ENCODE measurements around the gene DUS1L. TPM values are rescaled to one million over a fixed set of nuclear protein-coding genes. Genes with fewer than 3 reads are reported as not detected.

Gene DUS1L
- total RNA-seq = 57.0 TPM

DNA sequence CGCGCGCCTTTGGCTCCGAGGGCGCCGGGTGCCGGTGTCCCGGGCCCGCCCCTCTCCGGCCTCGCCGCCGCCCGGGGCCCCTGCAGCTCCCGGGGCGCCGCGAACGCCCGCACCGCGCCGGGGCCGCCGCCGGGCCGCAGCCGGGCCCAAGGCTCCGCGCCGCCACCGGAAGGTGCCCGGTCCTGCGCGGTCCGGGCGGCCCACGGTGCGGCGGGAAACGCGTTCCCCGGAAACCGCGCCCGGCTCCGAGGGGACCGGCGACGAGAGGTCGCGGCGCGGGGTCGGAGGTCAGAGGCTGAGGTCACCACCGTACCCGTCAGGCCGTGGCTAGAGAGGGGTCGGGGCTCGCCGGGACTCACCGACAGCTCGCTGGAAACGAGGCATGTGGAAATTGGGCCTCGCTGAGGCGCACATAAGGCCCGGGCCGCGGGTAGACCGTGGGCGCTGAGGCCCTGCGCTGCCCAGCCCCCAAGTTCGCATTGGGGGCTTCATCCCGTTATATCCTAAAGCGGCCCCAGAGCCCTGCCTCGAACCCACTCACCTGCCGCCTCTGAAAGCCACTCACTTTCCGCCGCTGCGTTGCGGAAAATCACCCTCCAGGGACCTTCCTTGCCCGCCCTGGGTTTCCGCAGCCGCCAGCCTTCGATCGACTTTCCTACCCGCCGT, at the start of gene DUS1L:
Gene DUS1L, minus strand, starts transcription at position 167 of the 666 bp plus-strand sequence. CDS start 745 bp downstream, outside the sequence.

DNA sequence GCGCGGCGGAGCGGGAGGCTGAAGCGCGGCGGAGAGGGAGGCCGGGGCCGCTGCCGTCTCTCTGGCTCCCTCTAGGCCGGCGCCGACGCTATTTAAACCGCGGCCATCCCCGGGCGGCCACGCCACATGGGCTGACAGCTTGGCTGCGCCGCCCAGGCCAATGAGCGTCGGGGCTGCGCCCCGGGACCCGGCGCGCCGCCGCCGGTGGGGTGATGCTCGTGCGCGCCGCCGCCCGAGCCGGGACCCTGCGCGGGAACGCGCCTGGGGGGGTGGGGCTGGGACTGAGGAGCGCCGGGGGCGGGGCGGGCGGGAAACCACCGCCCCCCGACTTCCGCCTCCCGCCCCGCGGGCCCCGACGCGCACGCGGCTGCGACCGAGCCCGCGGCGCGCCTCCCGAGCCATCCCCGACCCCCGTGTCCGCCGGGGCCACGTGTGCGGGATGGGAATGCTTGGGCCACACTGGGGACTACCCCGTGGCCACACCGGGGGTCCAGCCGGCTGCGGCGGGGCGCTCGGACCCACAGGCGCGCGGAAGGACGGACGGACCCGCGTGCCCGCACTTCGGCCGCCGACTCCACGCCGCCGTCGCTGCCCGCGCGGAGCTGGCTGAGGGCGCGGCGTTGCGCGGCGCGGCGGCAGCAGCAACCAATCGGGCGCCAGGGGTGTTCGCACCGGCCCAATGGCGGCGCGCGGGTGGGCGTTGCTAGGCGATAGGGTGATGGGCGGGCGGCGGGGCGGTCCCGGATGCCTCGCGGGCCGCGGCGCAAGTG, 32.8 kb upstream of the DUS1L start, which contains the start of gene FASN:
Gene FASN, minus strand, starts transcription at position 68 of the 770 bp plus-strand sequence. CDS start 1,791 bp downstream, outside the sequence.

DNA sequence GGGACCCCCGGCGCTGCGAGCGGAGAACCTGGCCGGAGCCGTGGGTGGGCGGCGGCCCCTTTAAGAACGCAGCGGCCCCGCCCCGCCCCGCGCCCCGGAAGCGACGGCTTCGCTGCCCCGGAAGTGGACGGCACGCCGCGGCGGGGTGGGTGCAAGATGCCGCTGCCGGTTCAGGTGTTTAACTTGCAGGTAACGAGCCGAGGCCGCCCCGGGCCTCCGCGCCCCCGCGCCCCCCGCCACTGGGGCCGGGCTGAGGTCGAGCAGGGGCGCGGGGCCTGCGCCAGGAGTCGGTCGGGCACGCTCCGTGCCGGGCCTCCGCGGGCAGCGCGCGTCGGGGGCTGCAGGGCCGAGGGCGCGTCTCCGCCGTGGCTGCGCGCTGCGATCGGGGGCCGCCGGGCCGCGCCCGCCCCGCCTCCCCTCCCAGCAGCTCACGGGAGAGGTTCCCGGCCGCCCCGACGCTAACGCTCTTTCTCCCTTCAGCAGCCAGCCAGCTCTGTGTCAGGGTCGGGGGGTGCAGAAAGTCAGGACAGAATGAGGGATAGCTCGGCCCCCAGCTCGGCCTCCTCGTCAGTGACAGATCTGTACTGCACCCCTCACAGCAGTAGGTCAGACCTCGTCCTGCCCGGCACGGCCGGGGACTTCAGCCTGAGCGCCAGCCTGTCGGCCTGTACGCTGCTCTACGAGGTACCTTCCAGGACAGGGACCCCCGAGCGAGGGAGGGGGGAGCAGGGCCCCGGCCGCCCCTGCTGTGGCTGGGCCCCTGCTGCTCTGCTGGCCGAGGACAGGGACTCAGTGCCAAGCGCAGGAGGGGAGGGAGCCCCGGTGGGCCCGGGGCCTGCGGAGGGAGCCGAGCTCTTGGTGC, 13.6 kb downstream of the DUS1L start, which contains the start of the genes GPS1 and RFNG:
Gene GPS1, plus strand, starts transcription at position 123 of the 862 bp plus-strand sequence. Its CDS starts 34 bp downstream, at position 157.
Gene RFNG, minus strand, starts transcription at position 36 of the 862 bp plus-strand sequence. CDS start 45 bp downstream, outside the sequence.

DNA sequence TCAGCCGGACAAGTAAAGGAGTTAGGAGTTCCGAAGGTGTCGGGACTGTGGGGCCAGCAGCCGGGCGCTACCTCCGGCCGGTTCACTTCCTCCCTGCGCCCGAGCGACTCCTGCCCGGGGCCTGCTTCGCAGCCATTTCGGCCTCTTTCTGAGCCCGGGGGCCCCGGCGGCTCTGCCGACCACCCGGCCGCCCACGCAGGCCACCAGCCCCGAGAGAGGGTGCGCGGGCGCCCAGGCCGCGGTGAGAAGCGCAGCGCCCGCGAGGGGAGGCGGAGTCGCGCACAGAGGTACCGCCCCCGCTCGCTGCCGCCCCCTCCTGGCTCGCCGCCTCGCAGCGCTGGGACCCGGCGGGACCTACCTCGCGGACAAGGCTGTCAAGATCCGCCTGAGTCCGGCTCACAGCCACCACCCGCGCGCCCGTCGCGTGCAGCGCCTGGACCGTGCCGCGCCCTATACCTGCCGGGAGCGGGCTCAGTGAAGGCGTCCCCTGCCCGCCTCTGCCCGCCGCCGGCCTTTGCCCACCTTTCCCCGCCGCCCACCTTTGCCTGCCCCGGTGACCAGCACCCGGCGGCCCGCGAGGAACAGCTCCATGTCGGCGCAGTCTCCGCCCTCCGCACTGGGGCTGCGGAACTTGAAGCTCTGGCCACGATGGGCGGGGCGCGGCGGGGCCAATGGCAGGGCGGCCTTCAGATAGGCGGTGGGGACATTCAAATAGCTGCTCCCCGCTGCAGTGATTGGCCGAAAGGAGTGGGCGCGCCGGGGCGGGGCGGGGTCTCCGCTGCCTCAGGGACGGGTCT, 28.3 kb downstream of the DUS1L start, which contains the start of gene DCXR:
Gene DCXR, minus strand, starts transcription at position 606 of the 797 bp plus-strand sequence. Its CDS starts 15 bp downstream, at position 591.

DNA sequence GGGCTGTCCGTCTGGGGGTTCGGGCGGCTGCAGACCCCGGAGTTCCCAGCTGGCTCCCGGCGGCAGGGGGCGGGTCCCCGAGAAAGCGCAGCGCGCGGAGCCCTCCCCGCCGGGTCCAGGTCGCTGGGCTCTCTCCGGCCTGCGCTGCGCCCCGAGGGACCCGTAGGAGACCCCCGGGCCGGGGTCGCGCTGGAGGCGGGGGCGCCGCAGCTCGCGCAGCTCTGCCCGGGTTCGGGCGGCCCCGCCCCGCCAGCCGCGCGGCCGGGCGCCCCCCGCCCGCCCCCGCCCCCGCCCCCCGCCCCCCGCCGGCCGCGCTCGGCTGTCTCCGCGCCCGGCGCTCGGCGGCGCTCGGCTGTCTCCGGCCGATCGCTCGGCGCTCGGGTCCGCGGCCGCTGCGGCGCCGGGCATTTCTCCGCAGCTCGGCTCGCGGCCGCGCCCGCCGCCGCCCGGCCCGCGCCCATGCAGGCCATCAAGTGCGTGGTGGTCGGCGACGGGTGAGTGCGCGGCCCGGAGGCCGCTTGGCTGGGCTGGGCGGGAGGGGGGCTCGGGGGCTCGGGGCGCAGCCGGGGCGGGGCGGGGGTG, 34.2 kb downstream of the DUS1L start, which contains the start of gene RAC3:
Gene RAC3, plus strand, starts transcription at position 376 of the 582 bp plus-strand sequence. Its CDS starts 84 bp downstream, at position 460.

DNA sequence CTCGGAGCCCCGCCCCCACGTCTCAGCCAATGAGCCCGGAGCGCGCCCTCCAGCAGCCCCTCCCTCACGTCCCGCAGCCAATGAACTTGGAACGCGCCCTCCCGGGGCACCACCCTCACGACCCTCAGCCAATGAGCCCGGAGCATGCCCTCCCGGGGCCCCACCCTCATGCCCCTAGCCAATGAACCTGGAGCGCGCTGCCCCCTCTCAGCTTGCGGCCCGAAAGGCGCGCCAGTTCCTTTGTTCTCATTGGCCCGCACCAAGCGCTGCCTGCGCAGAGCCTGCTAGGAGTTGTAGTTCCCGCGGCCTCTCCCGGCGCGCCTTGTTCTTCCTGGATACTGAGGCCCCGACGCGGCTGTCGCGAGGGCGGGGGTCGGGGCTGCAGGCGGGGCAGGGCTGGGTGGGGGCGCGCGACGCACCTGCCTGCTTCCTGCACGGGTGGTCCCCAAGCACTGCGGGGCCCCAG, 42.6 kb downstream of the DUS1L start, which contains the start of gene LRRC45:
Gene LRRC45, plus strand, starts transcription at position 325 of the 466 bp plus-strand sequence. CDS start 339 bp downstream, outside the sequence.

DNA sequence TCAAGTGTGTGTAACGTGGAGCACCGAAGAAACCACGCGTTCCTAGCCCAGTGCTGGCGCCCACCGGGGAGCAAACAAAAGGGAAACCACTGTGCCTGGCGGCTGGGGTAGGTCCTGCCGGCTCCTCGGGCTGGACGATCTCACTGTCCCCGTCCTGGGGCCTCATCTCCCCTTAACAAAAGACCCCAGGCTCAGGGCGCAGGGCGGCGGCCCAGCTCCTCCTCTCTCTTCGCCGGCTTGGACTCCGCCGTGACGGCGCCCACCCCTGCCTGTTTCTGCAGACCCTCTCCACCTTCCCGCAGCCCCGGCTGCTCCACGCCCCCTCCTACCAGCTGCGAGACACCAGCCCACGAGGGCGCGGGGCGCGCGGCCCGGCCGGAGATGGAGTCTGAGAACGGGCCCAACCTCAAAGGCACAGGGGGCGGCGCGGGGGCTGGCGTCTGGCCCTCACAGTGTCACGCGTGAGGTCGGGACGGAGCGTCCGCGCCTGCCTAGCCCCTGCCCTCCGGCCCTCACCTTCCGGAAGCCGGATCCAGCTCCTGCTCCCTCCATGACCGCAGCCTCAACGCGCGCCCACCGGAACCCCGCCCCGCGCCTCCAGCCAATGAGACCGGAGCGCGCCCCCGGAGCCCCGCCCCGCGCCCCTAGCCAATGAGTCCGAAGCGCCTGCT, 43.2 kb downstream of the DUS1L start, which contains the start of gene CENPX:
Gene CENPX, minus strand, starts transcription at position 569 of the 671 bp plus-strand sequence. Its CDS starts 17 bp downstream, at position 552.

Other genes starting within 250 kb of the DUS1L start
- 95.2 TPM for gene MCRIP1, start 232.5 kb downstream of the DUS1L start, total RNA-seq
- gene PPP1R27, start 230.8 kb downstream of the DUS1L start, total RNA-seq = 5.7 TPM
- 276 TPM for gene P4HB, start 205.3 kb downstream of the DUS1L start, total RNA-seq
- gene ARHGDIA, start 194.5 kb downstream of the DUS1L start, total RNA-seq = 113 TPM
- 61.4 TPM for gene ALYREF, start 174.2 kb downstream of the DUS1L start, total RNA-seq
- gene ANAPC11, start 174.1 kb downstream of the DUS1L start, total RNA-seq = 75.0 TPM
- 1.3 TPM for gene NPB, start 163.6 kb downstream of the DUS1L start, total RNA-seq
- 28.9 TPM for gene PCYT2, start 154.4 kb downstream of the DUS1L start, total RNA-seq
- gene SIRT7, start 147.6 kb downstream of the DUS1L start, total RNA-seq = 10.6 TPM
- 12.2 TPM for gene MAFG, start 138.1 kb downstream of the DUS1L start, total RNA-seq
- 27.0 TPM for gene PYCR1, start 128.5 kb downstream of the DUS1L start, total RNA-seq
- gene MYADML2, start 118.6 kb downstream of the DUS1L start, total RNA-seq = 8.3 TPM
- 2.6 TPM for gene NOTUM, start 104.6 kb downstream of the DUS1L start, total RNA-seq
- 43.7 TPM for gene ASPSCR1, start 88.2 kb downstream of the DUS1L start, total RNA-seq
- 29.4 TPM for gene CENPX, start 42.9 kb downstream of the DUS1L start, total RNA-seq
- gene LRRC45, start 42.5 kb downstream of the DUS1L start, total RNA-seq = 10.9 TPM
- gene RAC3, start 34.1 kb downstream of the DUS1L start, total RNA-seq = 11.0 TPM
- 51.6 TPM for gene DCXR, start 28.1 kb downstream of the DUS1L start, total RNA-seq
- gene RFNG, start 14.0 kb downstream of the DUS1L start, total RNA-seq = 55.4 TPM
- 112 TPM for gene GPS1, start 13.9 kb downstream of the DUS1L start, total RNA-seq
- 50.2 TPM for gene FASN, start 32.4 kb upstream of the DUS1L start, total RNA-seq
- gene CCDC57, start 147.0 kb upstream of the DUS1L start, total RNA-seq = 39.7 TPM
- gene SLC16A3, start 163.2 kb upstream of the DUS1L start, total RNA-seq = 35.7 TPM
- gene CSNK1D, start 207.9 kb upstream of the DUS1L start, total RNA-seq = 75.4 TPM

Data from metanephros (tissue), 1 donor.